Measurements from ENCODE around the gene OR2T35. TPM values are rescaled to one million over a fixed set of nuclear protein-coding genes. Genes with fewer than 3 reads are reported as not detected.

Gene OR2T35
- total and polyA plus RNA-seq, 7 donors: not detected

DNA sequence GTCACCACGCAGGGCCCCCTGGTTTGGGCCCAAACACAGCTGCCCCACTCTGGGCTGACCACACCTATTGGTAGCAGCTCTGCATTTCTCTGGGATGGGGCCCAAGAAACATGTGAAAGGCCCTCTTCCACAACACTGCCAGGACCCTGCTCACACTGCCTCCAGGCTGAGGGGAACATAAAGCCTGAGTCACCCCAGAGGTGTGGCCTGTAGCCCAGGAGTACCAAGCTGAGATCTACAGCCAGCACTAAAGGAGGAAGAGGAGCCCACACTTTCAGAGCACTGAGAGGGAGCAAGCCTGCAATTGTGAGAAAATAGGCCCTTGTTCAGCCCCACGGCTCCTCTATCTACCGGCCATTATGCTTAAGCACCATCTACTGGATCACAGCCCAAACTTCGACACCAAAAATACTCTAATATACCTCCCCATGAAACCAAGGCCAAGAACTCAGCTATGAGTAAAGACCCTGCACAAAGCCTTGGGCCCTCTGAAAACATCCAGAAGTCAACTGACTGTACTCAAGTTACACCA is 33.1 kb downstream of the OR2T35 start:
- TF ChIP-seq POLR2AphosphoS5 (IDR thresholded peaks at IDR 0.05) (no peak), EP300 (IDR thresholded peaks at IDR 0.05) (no peak), POLR2A (IDR thresholded peaks at IDR 0.05) (no peak)
- TF ChIP-seq, protein P1, sequence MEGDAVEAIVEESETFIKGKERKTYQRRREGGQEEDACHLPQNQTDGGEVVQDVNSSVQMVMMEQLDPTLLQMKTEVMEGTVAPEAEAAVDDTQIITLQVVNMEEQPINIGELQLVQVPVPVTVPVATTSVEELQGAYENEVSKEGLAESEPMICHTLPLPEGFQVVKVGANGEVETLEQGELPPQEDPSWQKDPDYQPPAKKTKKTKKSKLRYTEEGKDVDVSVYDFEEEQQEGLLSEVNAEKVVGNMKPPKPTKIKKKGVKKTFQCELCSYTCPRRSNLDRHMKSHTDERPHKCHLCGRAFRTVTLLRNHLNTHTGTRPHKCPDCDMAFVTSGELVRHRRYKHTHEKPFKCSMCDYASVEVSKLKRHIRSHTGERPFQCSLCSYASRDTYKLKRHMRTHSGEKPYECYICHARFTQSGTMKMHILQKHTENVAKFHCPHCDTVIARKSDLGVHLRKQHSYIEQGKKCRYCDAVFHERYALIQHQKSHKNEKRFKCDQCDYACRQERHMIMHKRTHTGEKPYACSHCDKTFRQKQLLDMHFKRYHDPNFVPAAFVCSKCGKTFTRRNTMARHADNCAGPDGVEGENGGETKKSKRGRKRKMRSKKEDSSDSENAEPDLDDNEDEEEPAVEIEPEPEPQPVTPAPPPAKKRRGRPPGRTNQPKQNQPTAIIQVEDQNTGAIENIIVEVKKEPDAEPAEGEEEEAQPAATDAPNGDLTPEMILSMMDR (IDR thresholded peaks at IDR 0.05): no peak
- Histone ChIP-seq H3K27ac (no peak overlapping the region), H3K27me3 (no peaks in the 10 kb centered on the region), H3K36me3 (no peaks in the 10 kb centered on the region), H3K9me3 (no peaks in the 10 kb centered on the region), H3K4me1 (no peaks in the 10 kb centered on the region), H3K4me3 (no peak overlapping the region)
- no peak for DNase-seq
- 84 to 89% methylated on average over 4 of the region's 4 CpGs for WGBS, 2 donors
- intact Hi-C loops (cut with DNase I): no loop called here

DNA sequence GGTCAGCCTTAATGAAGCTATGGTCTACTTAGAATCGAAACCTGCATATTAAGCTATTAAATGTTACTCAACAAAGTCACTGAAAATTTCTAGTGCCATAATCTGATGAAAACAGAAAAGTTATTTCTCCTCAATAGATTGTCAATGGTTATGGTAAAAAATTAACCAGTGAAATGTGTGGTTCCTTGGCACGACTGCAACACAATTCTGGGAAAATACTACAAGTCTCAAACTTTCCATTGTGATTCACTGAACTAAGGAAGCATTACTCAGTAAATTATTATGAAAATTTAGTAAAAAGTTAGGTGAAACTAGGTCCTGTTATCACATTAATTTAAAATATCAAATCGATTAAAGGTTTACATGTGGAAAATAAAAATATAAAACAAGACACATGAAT is 34.8 kb downstream of the OR2T35 start:
- H3K27me3 ChIP-seq: no peaks in the 10 kb centered on the region
- no peak for DNase-seq
- TF ChIP-seq, protein P1 (IDR thresholded peaks at IDR 0.05): no peak
- TF ChIP-seq POLR2A (IDR thresholded peaks at IDR 0.05): no peak
- TF ChIP-seq POLR2AphosphoS5 (IDR thresholded peaks at IDR 0.05): no peak
- no peak for TF ChIP-seq EP300 (IDR thresholded peaks at IDR 0.05)
- no peak overlapping the region for H3K4me3 ChIP-seq
- WGBS, 2 donors: 38 to 54% methylated on average over 3 of the region's 3 CpGs
- intact Hi-C loops (cut with DNase I): no loop called here
- no peaks in the 10 kb centered on the region for H3K4me1 ChIP-seq
- no peaks in the 10 kb centered on the region for H3K36me3 ChIP-seq
- no peaks in the 10 kb centered on the region for H3K9me3 ChIP-seq
- H3K27ac ChIP-seq: no peak overlapping the region

DNA sequence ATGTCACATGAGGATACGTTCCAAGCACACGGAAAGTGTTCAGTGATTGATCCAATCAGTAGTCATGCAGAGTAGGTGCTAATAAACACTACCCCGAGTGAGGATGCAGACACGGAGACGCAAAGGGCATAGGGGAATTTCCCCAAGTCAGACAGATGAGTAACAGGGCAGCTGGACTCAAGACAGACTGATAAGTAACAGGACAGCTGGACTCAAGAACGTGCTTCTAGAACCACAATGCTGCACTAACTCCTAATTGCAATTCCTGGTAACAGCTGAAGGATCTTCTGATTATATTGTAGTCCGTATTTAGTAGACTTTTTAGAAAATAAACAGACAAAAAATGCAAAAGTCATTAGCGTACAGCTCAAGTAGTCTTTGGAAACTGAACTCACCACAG is 45.7 kb downstream of the OR2T35 start:
- no peaks in the 10 kb centered on the region for H3K4me1 ChIP-seq
- TF ChIP-seq, protein P1 (IDR thresholded peaks at IDR 0.05): no peak
- TF ChIP-seq EP300 (IDR thresholded peaks at IDR 0.05) (no peak), POLR2AphosphoS5 (IDR thresholded peaks at IDR 0.05) (no peak), POLR2A (IDR thresholded peaks at IDR 0.05) (no peak)
- intact Hi-C loops (cut with DNase I): no loop called here
- 77 to 84% methylated on average over 8 of the region's 8 CpGs for WGBS, 2 donors
- H3K4me3 ChIP-seq: no peak overlapping the region
- no peaks in the 10 kb centered on the region for H3K27me3 ChIP-seq
- DNase-seq: no peak
- no peaks in the 10 kb centered on the region for H3K9me3 ChIP-seq
- H3K36me3 ChIP-seq: no peaks in the 10 kb centered on the region
- H3K27ac ChIP-seq: no peak overlapping the region

GRCh38 chr1:248597589-248597988 is 47.5 kb downstream of the OR2T35 start, which contains the start of gene OR2T10:
Gene OR2T10, minus strand, starts transcription at chr1:248597700. Its CDS starts 3,932 bp downstream, at chr1:248593768.
- H3K4me1 ChIP-seq: no peaks in the 10 kb centered on the region

More at GRCh38 chr1:248597589-248597988, 47.5 kb downstream of the OR2T35 start, which contains the start of gene OR2T10:
- Histone ChIP-seq H3K9me3 (no peaks in the 10 kb centered on the region), H3K27me3 (no peaks in the 10 kb centered on the region), H3K4me3 (no peak within 1 kb of the TSS), H3K27ac (no peak within 1 kb of the TSS), H3K36me3 (no peaks in the 10 kb centered on the region)
- DNase-seq: no peak
- no peak for TF ChIP-seq POLR2AphosphoS5 (IDR thresholded peaks at IDR 0.05)
- TF ChIP-seq, protein P1 (IDR thresholded peaks at IDR 0.05): no peak
- no peak for TF ChIP-seq POLR2A (IDR thresholded peaks at IDR 0.05)
- intact Hi-C loops (cut with DNase I): no loop called here
- 92% methylated on average over 6 of the region's 6 CpGs for WGBS, 2 donors
